Loucy (cell line): ENCODE results near the gene MPZL1.

Source experiments
- H2AFZ ChIP-seq: fragments of 200-600 bp; sonication (generic); 2 replicates; pipeline ENCODE4 v1.6.0; 2016; ENCODE audit warnings: antibody characterized with exemption, mild to moderate bottlenecking, low read length, moderate library complexity
- H3F3A ChIP-seq: fragments of 200-600 bp; 2 replicates; pipeline ENCODE4 v1.6.0; 2016; ENCODE audit warnings: antibody characterized with exemption, low read depth, mild to moderate bottlenecking
- H3K27me3 ChIP-seq: fragments of 200-600 bp; sonication (generic); 2 replicates; pipeline ENCODE4 v1.6.1; 2014; ENCODE audit warnings: low read length, mild to moderate bottlenecking; ENCODE audit not compliant: insufficient read depth, poor library complexity, severe bottlenecking
- H3K36me3 ChIP-seq: fragments of 200-600 bp; sonication (generic); 2 replicates; pipeline ENCODE4 v1.6.1; 2016; ENCODE audit warnings: low read length; ENCODE audit not compliant: insufficient read depth
- H3K4me1 ChIP-seq: fragments of 200-600 bp; sonication (generic); 2 replicates; pipeline ENCODE4 v1.5.1; 2014; ENCODE audit warnings: low read length, mild to moderate bottlenecking; ENCODE audit not compliant: insufficient read depth, poor library complexity, severe bottlenecking
- H3K4me2 ChIP-seq: fragments of 200-600 bp; sonication (generic); 2 replicates; pipeline ENCODE4 v1.6.0; 2014; ENCODE audit warnings: antibody characterized with exemption, low read length, low read depth, mild to moderate bottlenecking; ENCODE audit not compliant: poor library complexity, severe bottlenecking
- H3K4me3 ChIP-seq: fragments of 200-600 bp; sonication (generic); 2 replicates; pipeline ENCODE4 v1.5.1; 2014; ENCODE audit warnings: low read length, mild to moderate bottlenecking, mixed read lengths; ENCODE audit not compliant: poor library complexity, severe bottlenecking
- H3K79me2 ChIP-seq: fragments of 200-600 bp; sonication (generic); 2 replicates; pipeline ENCODE4 v1.6.1; 2014; ENCODE audit warnings: low read length; ENCODE audit not compliant: insufficient read depth
- H3K9ac ChIP-seq: fragments of 200-600 bp; sonication (generic); 2 replicates; pipeline ENCODE4 v1.6.0; 2014; ENCODE audit warnings: mild to moderate bottlenecking, low read depth, low read length, moderate library complexity; ENCODE audit not compliant: poor library complexity, severe bottlenecking
- H3K9me2 ChIP-seq: fragments of 200-600 bp; sonication (generic); replicated peaks from 2 replicates; pipeline ENCODE4 v1.6.1; 2016; ENCODE audit warnings: low read depth, low read length, mixed read lengths
- H3K9me3 ChIP-seq: fragments of 200-600 bp; sonication (generic); 2 replicates; pipeline ENCODE4 v1.6.1; 2014; ENCODE audit warnings: mild to moderate bottlenecking, antibody characterized with exemption, low read length, low read depth; ENCODE audit not compliant: insufficient read depth
- H4K20me1 ChIP-seq: fragments of 200-600 bp; sonication (generic); 2 replicates; pipeline ENCODE4 v1.6.0; 2014; ENCODE audit warnings: antibody characterized with exemption, low read length, mild to moderate bottlenecking; ENCODE audit not compliant: insufficient read depth, poor library complexity, severe bottlenecking
- CTCF ChIP-seq: fragments of 200-600 bp; sonication (generic); conservative IDR thresholded peaks from 2 replicates; pipeline ENCODE4 v1.5.1; 2014; ENCODE audit warnings: mild to moderate bottlenecking, antibody characterized with exemption, low read length
- EZH2phosphoT487 ChIP-seq: fragments of 200-600 bp; IDR thresholded peaks from 2 replicates; pipeline ENCODE4 v1.6.1; 2018; ENCODE audit warnings: antibody characterized with exemption, mild to moderate bottlenecking, moderate library complexity, borderline replicate concordance

MPZL1 gene

GRCh38 chr1:167720965-167721616 is 691 bp upstream of the MPZL1 start:
- Histone ChIP-seq H3K9ac (peak overlapping the region; percentile 83), H3K9me2 (no peaks in the 10 kb centered on the region), H3K9me3 (no peaks in the 10 kb centered on the region), H3K4me1 (peaks cover 38% of the 10 kb centered on the region), H3F3A (no peaks in the 10 kb centered on the region; the same call in 1 of the 2 replicates), H3K4me2 (peak overlapping the region; percentile 87), H3K4me3 (peak overlapping the region; percentile 90), H3K36me3 (no peaks in the 10 kb centered on the region), H2AFZ (peak overlapping the region; percentile 95), H3K79me2 (peaks cover 40% of the 10 kb centered on the region), H3K27me3 (no peaks in the 10 kb centered on the region), H4K20me1 (peaks cover 29% of the 10 kb centered on the region)
- TF ChIP-seq CTCF = peak; percentile 63
- no peak for TF ChIP-seq EZH2phosphoT487

DNA sequence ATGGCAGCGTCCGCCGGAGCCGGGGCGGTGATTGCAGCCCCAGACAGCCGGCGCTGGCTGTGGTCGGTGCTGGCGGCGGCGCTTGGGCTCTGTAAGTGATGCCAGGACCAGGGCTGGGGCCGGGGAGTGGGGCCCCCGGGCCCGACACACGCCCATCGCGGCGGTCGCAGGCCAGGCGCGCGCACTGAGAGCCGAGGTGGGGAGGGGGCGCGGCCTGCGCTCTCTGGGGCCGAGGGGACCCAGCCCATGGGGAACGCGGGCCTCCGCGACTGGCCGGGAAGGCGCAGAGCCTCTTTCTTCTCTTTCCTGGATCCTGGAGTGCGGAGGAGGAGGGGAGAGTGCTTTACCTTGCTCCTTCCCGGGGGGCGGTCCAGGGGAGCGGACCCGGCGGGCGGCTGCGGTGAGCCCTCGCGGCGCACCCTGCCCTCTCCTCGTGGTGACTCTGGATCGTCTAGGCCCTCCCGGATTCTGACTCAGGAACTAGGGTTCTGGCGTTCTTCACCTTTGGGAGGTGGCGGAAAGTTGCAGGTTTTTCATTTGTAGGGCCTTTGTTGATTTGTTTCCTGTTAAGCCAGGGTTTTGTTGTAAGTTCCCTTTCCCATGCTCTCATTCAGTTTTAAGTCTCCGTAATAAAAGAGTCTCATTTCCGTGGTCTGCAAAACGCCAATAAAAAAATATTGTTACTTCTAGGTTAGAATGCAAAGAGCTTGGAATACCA is 529 bp downstream of the MPZL1 start:
- Histone ChIP-seq H3K4me3 (peak overlapping the region; percentile 90), H3K9me2 (no peaks in the 10 kb centered on the region), H4K20me1 (peaks cover 40% of the 10 kb centered on the region), H3K4me1 (peaks cover 46% of the 10 kb centered on the region), H3F3A (no peaks in the 10 kb centered on the region), H3K9ac (peak overlapping the region; percentile 83), H3K4me2 (peak overlapping the region; percentile 86), H3K36me3 (no peaks in the 10 kb centered on the region), H2AFZ (peak overlapping the region; percentile 95), H3K9me3 (no peaks in the 10 kb centered on the region), H3K79me2 (peaks cover 52% of the 10 kb centered on the region), H3K27me3 (no peaks in the 10 kb centered on the region)
- TF ChIP-seq EZH2phosphoT487 (no peak), CTCF (no peak)

- Histone ChIP-seq H3K79me2 (peaks cover 58% of the 10 kb centered on the region), H3K4me2 (peak overlapping the region; percentile 86), H3K4me1 (peaks cover 50% of the 10 kb centered on the region), H3K9me2 (no peaks in the 10 kb centered on the region), H3F3A (no peaks in the 10 kb centered on the region), H3K9me3 (no peaks in the 10 kb centered on the region), H3K4me3 (peak overlapping the region; percentile 90), H2AFZ (no peak overlapping the region), H3K36me3 (no peaks in the 10 kb centered on the region), H3K9ac (peak overlapping the region; percentile 83), H4K20me1 (peaks cover 42% of the 10 kb centered on the region), H3K27me3 (no peaks in the 10 kb centered on the region)
- TF ChIP-seq CTCF = no peak
- no peak for TF ChIP-seq EZH2phosphoT487
These were observed 1.1 kb downstream of the MPZL1 start for GRCh38 chr1:167722870-167723251.
